ENCODE results near the gene ARHGAP10. TPM values are rescaled to one million over a fixed set of nuclear protein-coding genes. Genes with fewer than 3 reads are reported as not detected.

ARHGAP10 gene
- total RNA-seq, 3 donors from 2014 or later (not counting 1 experiment from before 2014, with no cell fraction given): 13.9 to 28.7 (median 23.2) TPM

DNA sequence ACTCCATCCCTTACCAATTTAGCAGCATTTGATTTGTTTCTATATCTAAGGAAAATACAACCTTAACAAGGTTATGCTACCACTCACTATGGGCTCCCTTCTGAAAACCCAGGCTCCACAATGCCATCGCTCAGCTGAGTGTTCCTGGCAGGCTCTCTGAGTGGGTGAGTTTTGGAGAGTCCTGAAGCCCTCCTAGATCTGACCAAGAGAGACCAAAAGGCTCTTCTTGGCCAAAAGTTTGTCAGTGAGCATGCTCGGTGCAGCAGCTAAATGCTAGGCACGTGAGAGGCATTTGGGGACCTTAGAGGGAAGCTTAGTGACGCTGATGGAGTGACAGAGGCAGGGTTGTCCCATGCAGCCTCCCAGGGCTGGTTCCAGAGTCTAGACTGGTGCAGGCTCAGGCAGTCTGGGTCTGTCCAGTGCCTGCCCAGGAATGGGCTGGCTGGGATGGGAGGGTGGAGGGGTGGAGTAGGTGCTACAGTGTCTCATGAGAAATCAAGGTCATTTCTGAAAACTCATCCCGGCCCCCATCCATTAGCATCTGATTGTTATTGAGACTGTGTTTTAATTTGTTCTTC is 363.5 kb downstream of the ARHGAP10 start:
- Mint-ChIP-seq H3K36me3 (no peaks in the 10 kb centered on the region), H3K4me3 (no peak overlapping the region), H3K27me3 (ENCODE audit: low read depth in 2 of 2) (no peaks in the 10 kb centered on the region), H3K27ac (peak overlapping the region in 1 of 2 donors; percentile 9), H3K9me3 (no peaks in the 10 kb centered on the region), H3K4me1 (no peaks in the 10 kb centered on the region)
- DNase-seq (no peak), ATAC-seq (no peak)
- no peak overlapping the region for H3K27ac ChIP-seq (ENCODE audit: low read length)
- H3K4me3 ChIP-seq (ENCODE audit: low read length): no peak overlapping the region
- H3K9me3 ChIP-seq (ENCODE audit: control insufficient read depth, insufficient read depth, low read length): no peaks in the 10 kb centered on the region
- intact Hi-C loops (cut with micrococcal nuclease): no loop called here
- H3K4me1 ChIP-seq (ENCODE audit: control insufficient read depth, insufficient read depth, low read length): no peaks in the 10 kb centered on the region
- H3K27me3 ChIP-seq (ENCODE audit: control insufficient read depth, insufficient read depth, low read length): no peaks in the 10 kb centered on the region
- no peak for TF ChIP-seq CTCF (IDR thresholded peaks at IDR 0.05)
- WGBS (ENCODE audit: insufficient coverage): 94% methylated on average over 4 of the region's 5 CpGs
- H3K36me3 ChIP-seq (ENCODE audit: control insufficient read depth, insufficient read depth, low read length): no peaks in the 10 kb centered on the region

DNA sequence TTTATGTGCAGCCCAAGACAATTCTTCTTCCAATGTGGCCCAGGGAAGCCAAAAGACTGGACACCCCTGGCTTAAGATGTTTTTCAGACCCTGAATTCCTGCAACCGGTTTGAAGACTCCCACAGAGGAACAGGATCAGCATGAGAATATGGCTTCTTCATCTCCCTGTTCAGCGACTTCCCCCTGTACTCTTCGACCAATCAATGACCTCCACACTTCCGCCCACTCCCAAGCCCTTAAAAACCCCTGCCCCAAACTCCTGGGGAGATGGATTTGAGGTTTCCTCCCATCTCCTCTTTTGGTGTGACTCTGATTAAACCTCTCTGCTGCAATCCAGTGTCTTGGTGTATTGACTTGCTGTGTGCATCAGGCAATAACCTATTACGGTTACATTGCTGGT is 365.9 kb downstream of the ARHGAP10 start:
- no peaks in the 10 kb centered on the region for H3K36me3 Mint-ChIP-seq
- Histone ChIP-seq H3K4me3 (ENCODE audit: low read length) (no peak overlapping the region), H3K27ac (ENCODE audit: low read length) (no peak overlapping the region), H3K4me1 (ENCODE audit: control insufficient read depth, insufficient read depth, low read length) (no peaks in the 10 kb centered on the region), H3K27me3 (ENCODE audit: control insufficient read depth, insufficient read depth, low read length) (no peaks in the 10 kb centered on the region), H3K9me3 (ENCODE audit: control insufficient read depth, insufficient read depth, low read length) (no peaks in the 10 kb centered on the region), H3K36me3 (ENCODE audit: control insufficient read depth, insufficient read depth, low read length) (no peaks in the 10 kb centered on the region)
- H3K27ac Mint-ChIP-seq: no peak overlapping the region
- intact Hi-C loops (cut with micrococcal nuclease): no loop called here
- WGBS (ENCODE audit: insufficient coverage): 96% methylated on average over 5 of the region's 5 CpGs
- ATAC-seq (no peak), DNase-seq (no peak)
- H3K4me1 Mint-ChIP-seq: peaks cover 0 to 8% of the 10 kb centered on the region in 2 donors
- no peak for TF ChIP-seq CTCF (IDR thresholded peaks at IDR 0.05)
- H3K9me3 Mint-ChIP-seq: no peaks in the 10 kb centered on the region
- H3K27me3 Mint-ChIP-seq (ENCODE audit: low read depth in 2 of 2): peaks cover 0 to 5% of the 10 kb centered on the region in 2 donors
- no peak overlapping the region for H3K4me3 Mint-ChIP-seq

DNA sequence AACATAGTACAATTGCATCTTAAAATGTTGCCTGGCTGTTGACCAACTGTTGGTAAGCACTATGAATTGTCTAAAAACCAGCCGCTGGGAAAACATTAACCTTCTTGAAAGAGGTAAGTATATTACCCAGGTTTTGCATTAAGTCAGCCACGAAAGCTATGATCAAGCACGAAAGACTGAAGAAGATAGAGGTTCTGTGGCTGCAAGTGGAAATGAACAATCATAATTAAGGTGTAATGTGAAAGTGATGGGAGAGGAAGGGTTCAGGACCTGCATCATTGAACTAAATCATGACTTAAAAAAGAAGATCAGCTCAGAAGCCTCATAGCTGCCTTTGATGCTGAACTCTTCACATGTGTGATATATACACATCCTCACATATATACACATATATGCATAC is 369.3 kb downstream of the ARHGAP10 start:
- Mint-ChIP-seq H3K9me3 (no peaks in the 10 kb centered on the region), H3K4me1 (peaks cover 0 to 8% of the 10 kb centered on the region in 2 donors), H3K36me3 (no peaks in the 10 kb centered on the region), H3K4me3 (no peak overlapping the region), H3K27me3 (ENCODE audit: low read depth in 2 of 2) (peaks cover 0 to 8% of the 10 kb centered on the region in 2 donors), H3K27ac (no peak overlapping the region)
- H3K27me3 ChIP-seq (ENCODE audit: control insufficient read depth, insufficient read depth, low read length): no peaks in the 10 kb centered on the region
- intact Hi-C loops (cut with micrococcal nuclease): no loop called here
- ATAC-seq (no peak), DNase-seq (no peak)
- no peaks in the 10 kb centered on the region for H3K36me3 ChIP-seq (ENCODE audit: control insufficient read depth, insufficient read depth, low read length)
- H3K4me3 ChIP-seq (ENCODE audit: low read length): no peak overlapping the region
- 91% methylated on average over 3 of the region's 3 CpGs for WGBS (ENCODE audit: insufficient coverage)
- no peak for TF ChIP-seq CTCF (IDR thresholded peaks at IDR 0.05)
- H3K9me3 ChIP-seq (ENCODE audit: control insufficient read depth, insufficient read depth, low read length): no peaks in the 10 kb centered on the region
- no peaks in the 10 kb centered on the region for H3K4me1 ChIP-seq (ENCODE audit: control insufficient read depth, insufficient read depth, low read length)
- H3K27ac ChIP-seq (ENCODE audit: low read length): no peak overlapping the region

- peaks cover 0 to 8% of the 10 kb centered on the region in 2 donors for H3K4me1 Mint-ChIP-seq
- no peak for TF ChIP-seq CTCF (IDR thresholded peaks at IDR 0.05)
- intact Hi-C loops (cut with micrococcal nuclease): no loop called here
- H3K27me3 Mint-ChIP-seq (ENCODE audit: low read depth in 2 of 2): peaks cover 0 to 8% of the 10 kb centered on the region in 2 donors
- H3K36me3 Mint-ChIP-seq: no peaks in the 10 kb centered on the region
- no peak overlapping the region for H3K27ac Mint-ChIP-seq
- Histone ChIP-seq H3K27ac (ENCODE audit: low read length) (no peak overlapping the region), H3K9me3 (ENCODE audit: control insufficient read depth, insufficient read depth, low read length) (no peaks in the 10 kb centered on the region), H3K36me3 (ENCODE audit: control insufficient read depth, insufficient read depth, low read length) (no peaks in the 10 kb centered on the region), H3K4me1 (ENCODE audit: control insufficient read depth, insufficient read depth, low read length) (no peaks in the 10 kb centered on the region), H3K27me3 (ENCODE audit: control insufficient read depth, insufficient read depth, low read length) (no peaks in the 10 kb centered on the region), H3K4me3 (ENCODE audit: low read length) (no peak overlapping the region)
- no peaks in the 10 kb centered on the region for H3K9me3 Mint-ChIP-seq
- 84% methylated on average over 4 of the region's 4 CpGs for WGBS (ENCODE audit: insufficient coverage)
- H3K4me3 Mint-ChIP-seq: no peak overlapping the region
- DNase-seq (no peak), ATAC-seq (no peak)
Observed at GRCh38 chr4:148101790-148102189, 369.9 kb downstream of the ARHGAP10 start.
